C4-2B (cell line): ENCODE data around the gene RGL4.

Experiments
- ZFX ChIP-seq: fragments of 450-650 bp; IDR thresholded peaks from 2 replicates; pipeline ENCODE4 v1.6.1; 2017
- TF ChIP-seq, protein P1 (sequence below): fragments of 450-650 bp; conservative IDR thresholded peaks from 2 replicates; pipeline ENCODE4 v1.5.1; 2017; ENCODE audit warnings: mild to moderate bottlenecking

DNA sequence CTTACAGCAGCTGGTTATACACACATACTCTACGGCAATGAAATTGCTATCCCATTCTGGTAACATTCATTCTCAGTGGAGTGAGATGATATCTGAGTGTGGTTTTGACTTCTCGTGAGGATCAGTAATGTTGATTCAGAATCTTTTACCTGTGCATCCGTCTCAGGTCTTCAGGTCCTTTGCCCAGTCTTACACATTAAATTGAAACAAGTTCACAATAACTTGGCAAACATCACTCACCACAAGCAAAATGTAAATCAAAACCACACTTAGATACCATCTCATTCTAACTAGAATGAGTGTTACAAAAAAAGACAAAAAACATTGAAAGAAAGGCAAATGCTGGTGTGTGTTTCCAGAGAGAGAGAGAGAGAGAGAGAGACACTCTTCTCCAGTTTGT, 14.0 kb downstream of the RGL4 start:
- TF ChIP-seq, protein P1, sequence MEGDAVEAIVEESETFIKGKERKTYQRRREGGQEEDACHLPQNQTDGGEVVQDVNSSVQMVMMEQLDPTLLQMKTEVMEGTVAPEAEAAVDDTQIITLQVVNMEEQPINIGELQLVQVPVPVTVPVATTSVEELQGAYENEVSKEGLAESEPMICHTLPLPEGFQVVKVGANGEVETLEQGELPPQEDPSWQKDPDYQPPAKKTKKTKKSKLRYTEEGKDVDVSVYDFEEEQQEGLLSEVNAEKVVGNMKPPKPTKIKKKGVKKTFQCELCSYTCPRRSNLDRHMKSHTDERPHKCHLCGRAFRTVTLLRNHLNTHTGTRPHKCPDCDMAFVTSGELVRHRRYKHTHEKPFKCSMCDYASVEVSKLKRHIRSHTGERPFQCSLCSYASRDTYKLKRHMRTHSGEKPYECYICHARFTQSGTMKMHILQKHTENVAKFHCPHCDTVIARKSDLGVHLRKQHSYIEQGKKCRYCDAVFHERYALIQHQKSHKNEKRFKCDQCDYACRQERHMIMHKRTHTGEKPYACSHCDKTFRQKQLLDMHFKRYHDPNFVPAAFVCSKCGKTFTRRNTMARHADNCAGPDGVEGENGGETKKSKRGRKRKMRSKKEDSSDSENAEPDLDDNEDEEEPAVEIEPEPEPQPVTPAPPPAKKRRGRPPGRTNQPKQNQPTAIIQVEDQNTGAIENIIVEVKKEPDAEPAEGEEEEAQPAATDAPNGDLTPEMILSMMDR: no peak
- TF ChIP-seq ZFX: no peak
